ENCODE results near the gene PI3.

PI3 gene

GRCh38 chr20:45163083-45163803 lies 11.5 kb upstream of the PI3 start:
- DNase-seq (ENCODE audit: low read depth, low spot score), result no peak
- no peak for TF ChIP-seq SUZ12 (IDR thresholded peaks at IDR 0.05; ENCODE audit: extremely low read depth, insufficient read depth, insufficient read length)
- TF ChIP-seq ZNF274 (IDR thresholded peaks at IDR 0.05; ENCODE audit: low read depth, low read length), result no peak
- TF ChIP-seq YY1 (IDR thresholded peaks at IDR 0.05; ENCODE audit: insufficient read depth, insufficient read length), result no peak
- H3K9me3 ChIP-seq (ENCODE audit: insufficient read depth, low read length), result peaks cover 21% of the 10 kb centered on the region; the same call in 1 of the 2 replicates

GRCh38 chr20:45164906-45165305 lies 9.8 kb upstream of the PI3 start:
- Histone ChIP-seq H3K9me3 (ENCODE audit: insufficient read depth, low read length) (peaks cover 18% of the 10 kb centered on the region; the same call in 1 of the 2 replicates), H3K36me3 (ENCODE audit: insufficient read depth, insufficient read length, low read length) (no peaks in the 10 kb centered on the region), H3K27me3 (ENCODE audit: insufficient read depth, insufficient read length) (no peaks in the 10 kb centered on the region), H3K9ac (ENCODE audit: insufficient read length, low read depth) (no peak overlapping the region), H3K4me1 (ENCODE audit: insufficient read depth, insufficient read length) (no peaks in the 10 kb centered on the region), H3K4me3 (ENCODE audit: insufficient read length, low read depth) (no peak overlapping the region)
- no peak for TF ChIP-seq YY1 (IDR thresholded peaks at IDR 0.05; ENCODE audit: insufficient read depth, insufficient read length)
- no peak for TF ChIP-seq SUZ12 (IDR thresholded peaks at IDR 0.05; ENCODE audit: extremely low read depth, insufficient read depth, insufficient read length)
- TF ChIP-seq ZNF274 (IDR thresholded peaks at IDR 0.05; ENCODE audit: low read depth, low read length), result no peak
- no peak for DNase-seq (ENCODE audit: low read depth, low spot score)

More at GRCh38 chr20:45163083-45163803, 11.5 kb upstream of the PI3 start:
- Histone ChIP-seq H3K4me3 (ENCODE audit: insufficient read length, low read depth) (no peak overlapping the region), H3K9ac (ENCODE audit: insufficient read length, low read depth) (no peak overlapping the region), H3K36me3 (ENCODE audit: insufficient read depth, insufficient read length, low read length) (no peaks in the 10 kb centered on the region), H3K27me3 (ENCODE audit: insufficient read depth, insufficient read length) (no peaks in the 10 kb centered on the region), H3K4me1 (ENCODE audit: insufficient read depth, insufficient read length) (no peaks in the 10 kb centered on the region)

GRCh38 chr20:45173522-45173921 lies 1.2 kb upstream of the PI3 start:
- Histone ChIP-seq H3K27me3 (ENCODE audit: insufficient read depth, insufficient read length) (no peaks in the 10 kb centered on the region), H3K4me1 (ENCODE audit: insufficient read depth, insufficient read length) (no peaks in the 10 kb centered on the region), H3K36me3 (ENCODE audit: insufficient read depth, insufficient read length, low read length) (no peaks in the 10 kb centered on the region), H3K9me3 (ENCODE audit: insufficient read depth, low read length) (peaks cover 7% of the 10 kb centered on the region; the same call in 1 of the 2 replicates), H3K9ac (ENCODE audit: insufficient read length, low read depth) (no peak overlapping the region), H3K4me3 (ENCODE audit: insufficient read length, low read depth) (no peak overlapping the region)
- no peak for TF ChIP-seq YY1 (IDR thresholded peaks at IDR 0.05; ENCODE audit: insufficient read depth, insufficient read length)
- TF ChIP-seq ZNF274 (IDR thresholded peaks at IDR 0.05; ENCODE audit: low read depth, low read length), result no peak
- TF ChIP-seq SUZ12 (IDR thresholded peaks at IDR 0.05; ENCODE audit: extremely low read depth, insufficient read depth, insufficient read length), result no peak
- no peak for DNase-seq (ENCODE audit: low read depth, low spot score)

- Histone ChIP-seq H3K9ac (ENCODE audit: insufficient read length, low read depth) (no peak overlapping the region), H3K27me3 (ENCODE audit: insufficient read depth, insufficient read length) (no peaks in the 10 kb centered on the region), H3K4me1 (ENCODE audit: insufficient read depth, insufficient read length) (no peaks in the 10 kb centered on the region), H3K36me3 (ENCODE audit: insufficient read depth, insufficient read length, low read length) (no peaks in the 10 kb centered on the region), H3K4me3 (ENCODE audit: insufficient read length, low read depth) (no peak overlapping the region), H3K9me3 (ENCODE audit: insufficient read depth, low read length) (no peaks in the 10 kb centered on the region)
- TF ChIP-seq SUZ12 (IDR thresholded peaks at IDR 0.05; ENCODE audit: extremely low read depth, insufficient read depth, insufficient read length) (no peak), ZNF274 (IDR thresholded peaks at IDR 0.05; ENCODE audit: low read depth, low read length) (no peak), YY1 (IDR thresholded peaks at IDR 0.05; ENCODE audit: insufficient read depth, insufficient read length) (no peak)
- DNase-seq (ENCODE audit: low read depth, low spot score), result no peak
These were observed 2.0 kb downstream of the PI3 start for GRCh38 chr20:45176526-45177267.

- no peak overlapping the region for H3K9ac ChIP-seq (ENCODE audit: insufficient read length, low read depth)
- H3K9me3 ChIP-seq (ENCODE audit: insufficient read depth, low read length), result no peaks in the 10 kb centered on the region
- no peak for DNase-seq (ENCODE audit: low read depth, low spot score)
- H3K36me3 ChIP-seq (ENCODE audit: insufficient read depth, insufficient read length, low read length), result no peaks in the 10 kb centered on the region
- no peak overlapping the region for H3K4me3 ChIP-seq (ENCODE audit: insufficient read length, low read depth)
- H3K4me1 ChIP-seq (ENCODE audit: insufficient read depth, insufficient read length), result no peaks in the 10 kb centered on the region
- no peaks in the 10 kb centered on the region for H3K27me3 ChIP-seq (ENCODE audit: insufficient read depth, insufficient read length)
- TF ChIP-seq ZNF274 (IDR thresholded peaks at IDR 0.05; ENCODE audit: low read depth, low read length) (no peak), SUZ12 (IDR thresholded peaks at IDR 0.05; ENCODE audit: extremely low read depth, insufficient read depth, insufficient read length) (no peak), YY1 (IDR thresholded peaks at IDR 0.05; ENCODE audit: insufficient read depth, insufficient read length) (no peak)
These were observed 4.5 kb downstream of the PI3 start for GRCh38 chr20:45179166-45179565.

GRCh38 chr20:45181639-45182038 lies 6.9 kb downstream of the PI3 start:
- Histone ChIP-seq H3K4me3 (ENCODE audit: insufficient read length, low read depth) (no peak overlapping the region), H3K36me3 (ENCODE audit: insufficient read depth, insufficient read length, low read length) (no peaks in the 10 kb centered on the region), H3K27me3 (ENCODE audit: insufficient read depth, insufficient read length) (no peaks in the 10 kb centered on the region), H3K9me3 (ENCODE audit: insufficient read depth, low read length) (no peaks in the 10 kb centered on the region), H3K9ac (ENCODE audit: insufficient read length, low read depth) (no peak overlapping the region), H3K4me1 (ENCODE audit: insufficient read depth, insufficient read length) (no peaks in the 10 kb centered on the region)
- no peak for TF ChIP-seq YY1 (IDR thresholded peaks at IDR 0.05; ENCODE audit: insufficient read depth, insufficient read length)
- TF ChIP-seq SUZ12 (IDR thresholded peaks at IDR 0.05; ENCODE audit: extremely low read depth, insufficient read depth, insufficient read length), result no peak
- no peak for TF ChIP-seq ZNF274 (IDR thresholded peaks at IDR 0.05; ENCODE audit: low read depth, low read length)
- peak; percentile 22 for DNase-seq (ENCODE audit: low read depth, low spot score)

- DNase-seq (ENCODE audit: low read depth, low spot score), result no peak
- TF ChIP-seq YY1 (IDR thresholded peaks at IDR 0.05; ENCODE audit: insufficient read depth, insufficient read length), result no peak
- TF ChIP-seq ZNF274 (IDR thresholded peaks at IDR 0.05; ENCODE audit: low read depth, low read length), result no peak
- no peak for TF ChIP-seq SUZ12 (IDR thresholded peaks at IDR 0.05; ENCODE audit: extremely low read depth, insufficient read depth, insufficient read length)
- H3K9me3 ChIP-seq (ENCODE audit: insufficient read depth, low read length), result no peaks in the 10 kb centered on the region
- no peaks in the 10 kb centered on the region for H3K27me3 ChIP-seq (ENCODE audit: insufficient read depth, insufficient read length)
- H3K9ac ChIP-seq (ENCODE audit: insufficient read length, low read depth), result no peak overlapping the region
- no peaks in the 10 kb centered on the region for H3K4me1 ChIP-seq (ENCODE audit: insufficient read depth, insufficient read length)
- H3K4me3 ChIP-seq (ENCODE audit: insufficient read length, low read depth), result no peak overlapping the region
- no peaks in the 10 kb centered on the region for H3K36me3 ChIP-seq (ENCODE audit: insufficient read depth, insufficient read length, low read length)
These were observed 8.4 kb downstream of the PI3 start for GRCh38 chr20:45183084-45183483.

All from NT2/D1 (cell line).